ENCODE data around the gene PPM1H.

- no peak for TF ChIP-seq CTCF (IDR thresholded peaks at IDR 0.05 in 4 of 5, conservative IDR thresholded peaks at IDR 0.05 in 1 of 5)
- no peak for TF ChIP-seq POLR2A (IDR thresholded peaks at IDR 0.05)
These were observed 214.9 kb downstream of the PPM1H start for GRCh38 chr12:62720025-62720424.

All from gastrocnemius medialis (tissue), 4 donors.